Fibroblast of mammary gland (primary cell): ENCODE measurements around the gene KCNJ5.

Source experiments
- DNase-seq: peaks from one replicate; pipeline ENCODE4 v3.0.0-alpha.2; 2010; ENCODE audit warnings: low read depth
- H3K4me3 ChIP-seq: 2 replicates; pipeline ENCODE4 v1.5.1; 2011; ENCODE audit warnings: low read depth, mild to moderate bottlenecking, low read length, moderate library complexity; ENCODE audit not compliant: control insufficient read depth
- CTCF ChIP-seq: conservative IDR thresholded peaks from 2 replicates; pipeline ENCODE4 v1.5.1; 2011; ENCODE audit warnings: low read depth, low read length, inconsistent platforms; ENCODE audit not compliant: control insufficient read depth, insufficient read depth

KCNJ5 gene

DNA sequence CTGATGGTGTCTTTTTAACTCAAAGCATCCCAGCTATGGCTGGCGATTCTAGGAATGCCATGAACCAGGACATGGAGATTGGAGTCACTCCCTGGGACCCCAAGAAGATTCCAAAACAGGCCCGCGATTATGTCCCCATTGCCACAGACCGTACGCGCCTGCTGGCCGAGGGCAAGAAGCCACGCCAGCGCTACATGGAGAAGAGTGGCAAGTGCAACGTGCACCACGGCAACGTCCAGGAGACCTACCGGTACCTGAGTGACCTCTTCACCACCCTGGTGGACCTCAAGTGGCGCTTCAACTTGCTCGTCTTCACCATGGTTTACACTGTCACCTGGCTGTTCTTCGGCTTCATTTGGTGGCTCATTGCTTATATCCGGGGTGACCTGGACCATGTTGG, 20.1 kb downstream of the KCNJ5 start:
- H3K4me3 ChIP-seq, result no peak overlapping the region
- no peak for DNase-seq
- TF ChIP-seq CTCF, result no peak

GRCh38 chr11:128911701-128912100, 20.5 kb downstream of the KCNJ5 start:
- no peak for DNase-seq
- H3K4me3 ChIP-seq, result no peak overlapping the region
- no peak for TF ChIP-seq CTCF

DNA sequence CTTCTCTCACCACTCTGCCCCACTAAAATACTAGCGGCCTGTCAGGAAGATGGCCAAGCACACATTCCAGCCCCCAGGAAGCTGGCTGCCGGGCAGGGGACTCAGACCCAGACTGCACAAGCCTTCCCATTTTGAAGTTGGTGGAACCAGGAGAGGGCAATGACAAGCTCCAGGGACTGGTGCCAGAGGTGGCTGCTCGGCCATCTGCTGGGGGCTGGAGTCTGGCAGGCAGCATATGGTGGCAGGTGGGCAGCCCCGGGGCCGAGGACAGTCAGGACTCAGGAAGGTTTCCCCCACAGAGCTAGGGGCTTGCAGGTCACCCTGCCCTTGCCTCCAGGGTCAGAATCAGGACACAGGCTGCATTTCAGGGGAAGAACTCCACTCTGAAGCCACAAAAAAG, 22.6 kb downstream of the KCNJ5 start:
- no peak overlapping the region for H3K4me3 ChIP-seq
- TF ChIP-seq CTCF, result no peak
- no peak for DNase-seq

DNA sequence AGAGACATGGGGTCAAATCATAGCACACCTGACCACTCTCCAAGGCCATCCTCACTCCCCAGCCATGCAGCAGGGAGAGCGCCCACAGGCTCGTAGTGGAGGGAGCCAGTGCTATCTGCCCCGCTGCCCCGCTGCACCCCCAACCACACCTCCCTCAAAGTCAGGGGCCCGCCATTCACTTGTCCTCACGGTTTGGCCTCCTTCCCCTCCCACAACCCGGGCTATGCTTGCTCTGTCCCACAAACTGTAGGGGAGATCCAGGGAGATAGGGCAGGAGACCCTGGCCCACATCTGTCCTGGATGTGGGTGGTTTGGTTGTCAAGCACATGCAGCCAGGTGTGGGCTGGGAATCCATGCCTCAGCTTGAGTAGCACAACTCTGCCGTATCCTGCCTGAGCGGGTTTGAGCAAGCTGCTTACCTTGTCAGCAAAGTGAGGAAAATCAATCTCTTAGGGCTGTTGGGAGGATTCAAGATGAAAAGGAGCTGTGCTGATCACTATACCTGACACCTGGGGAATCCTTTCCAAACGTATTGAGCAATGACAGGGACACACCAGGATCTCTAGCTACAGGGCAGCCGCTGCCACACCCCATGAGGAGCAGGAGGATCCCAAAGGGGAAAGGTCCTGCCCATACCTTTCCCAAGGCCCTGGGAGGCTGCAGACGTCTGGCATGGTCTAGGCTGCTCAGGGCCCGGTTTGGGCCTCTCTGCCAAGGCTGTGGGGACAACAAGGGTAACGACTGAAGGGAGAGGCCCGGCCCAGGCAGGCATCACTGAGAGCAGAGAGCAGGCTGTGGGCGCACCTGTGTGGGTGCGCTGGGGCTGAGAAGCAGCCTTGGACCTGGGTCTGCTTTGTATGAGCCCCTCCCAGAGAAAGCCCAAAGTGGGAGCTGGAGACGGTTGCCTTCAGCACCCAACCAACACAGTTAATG, 23.3 kb downstream of the KCNJ5 start:
- TF ChIP-seq CTCF, result no peak
- H3K4me3 ChIP-seq, result no peak overlapping the region
- no peak for DNase-seq

GRCh38 chr11:128915149-128915521, 24.0 kb downstream of the KCNJ5 start:
- no peak for DNase-seq
- no peak overlapping the region for H3K4me3 ChIP-seq
- TF ChIP-seq CTCF, result no peak

DNA sequence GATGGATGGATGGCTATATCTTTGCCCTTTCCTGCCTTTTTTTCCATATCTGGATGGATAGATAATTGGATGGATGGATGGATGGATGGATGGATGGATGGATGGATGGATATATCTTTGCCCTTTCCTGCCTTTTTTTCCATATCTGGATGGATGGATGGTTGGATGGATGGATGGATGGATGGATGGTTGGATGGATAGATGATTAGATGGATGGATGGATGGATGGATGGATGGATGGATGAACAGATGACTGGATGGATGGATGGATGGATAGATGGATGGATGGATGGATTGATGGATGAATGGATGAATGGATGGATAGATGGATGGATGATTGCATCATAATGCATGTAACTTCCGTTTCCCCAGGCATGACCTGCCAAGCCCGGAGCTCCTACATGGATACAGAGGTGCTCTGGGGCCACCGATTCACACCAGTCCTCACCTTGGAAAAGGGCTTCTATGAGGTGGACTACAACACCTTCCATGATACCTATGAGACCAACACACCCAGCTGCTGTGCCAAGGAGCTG, 24.9 kb downstream of the KCNJ5 start:
- TF ChIP-seq CTCF, result no peak
- DNase-seq, result no peak
- H3K4me3 ChIP-seq, result no peak overlapping the region
